Endothelial cell of umbilical vein (primary cell): ENCODE measurements around the gene TCAP. TPM values are rescaled to one million over a fixed set of nuclear protein-coding genes. Genes with fewer than 3 reads are reported as not detected.

Experiments
- polyA plus RNA-seq, 4 experiments: library from polyadenylated mRNA; depleted of rRNA in 3 of 4; stranded (reverse) in 3 of 4; unstranded in 1 of 4; fragments of >200 nt; gene quantifications; 2 replicates each; pipeline versions ENCODE4 v1.2.1 to v1.2.3, GENCODE V29; 2011 to 2012; ENCODE audit warnings: missing spikeins in 1 of 4
- total RNA-seq: library from RNA; stranded (reverse); gene quantifications from 2 replicates; pipeline ENCODE4 v1.2.3, GENCODE V29; 2021

TCAP gene
- total and polyA plus RNA-seq, 2 donors (not counting 3 experiments of a cell fraction or from before 2014, with no cell fraction given) = 0.51 to 0.93 TPM

Other genes starting within 250 kb of the TCAP start
- gene MED1, start 214.1 kb upstream of the TCAP start, total RNA-seq = 39.8 and 46.2 TPM in 2 replicates
- 18.2 and 19.8 TPM in 2 replicates for gene MED1, start 214.1 kb upstream of the TCAP start, polyA plus RNA-seq
- gene CDK12, start 203.9 kb upstream of the TCAP start, total RNA-seq = 53.9 and 55.4 TPM in 2 replicates
- 14.2 and 14.6 TPM in 2 replicates for gene CDK12, start 203.9 kb upstream of the TCAP start, polyA plus RNA-seq
- not detected in 2 replicates for gene NEUROD2, start 57.4 kb upstream of the TCAP start, total RNA-seq
- not detected in 2 replicates for gene NEUROD2, start 57.4 kb upstream of the TCAP start, polyA plus RNA-seq
- not detected in 2 replicates for gene PPP1R1B, start 38.4 kb upstream of the TCAP start, total RNA-seq
- not detected in 2 replicates for gene PPP1R1B, start 38.4 kb upstream of the TCAP start, polyA plus RNA-seq
- 48.9 and 51.0 TPM in 2 replicates for gene STARD3, start 28.2 kb upstream of the TCAP start, total RNA-seq
- 75.7 and 102 TPM in 2 replicates for gene STARD3, start 28.2 kb upstream of the TCAP start, polyA plus RNA-seq
- not detected in 2 replicates for gene PNMT, start 3.1 kb downstream of the TCAP start, total RNA-seq
- gene PNMT, start 3.1 kb downstream of the TCAP start, polyA plus RNA-seq = 0.11 and 0.35 TPM in 2 replicates
- gene PGAP3, start 22.7 kb downstream of the TCAP start, total RNA-seq = 6.4 and 7.0 TPM in 2 replicates
- gene PGAP3, start 22.7 kb downstream of the TCAP start, polyA plus RNA-seq = 14.9 and 17.0 TPM in 2 replicates
- 29.1 and 32.9 TPM in 2 replicates for gene ERBB2, start 34.7 kb downstream of the TCAP start, total RNA-seq
- 20.6 and 22.8 TPM in 2 replicates for gene ERBB2, start 34.7 kb downstream of the TCAP start, polyA plus RNA-seq
- 42.4 and 51.1 TPM in 2 replicates for gene MIEN1, start 65.2 kb downstream of the TCAP start, total RNA-seq
- 74.1 and 74.5 TPM in 2 replicates for gene MIEN1, start 65.2 kb downstream of the TCAP start, polyA plus RNA-seq
- not detected in 2 replicates for gene GRB7, start 72.6 kb downstream of the TCAP start, total RNA-seq
- gene GRB7, start 72.6 kb downstream of the TCAP start, polyA plus RNA-seq = 0.04 and 0.06 TPM in 2 replicates
- not detected in 2 replicates for gene IKZF3, start 199.0 kb downstream of the TCAP start, total RNA-seq
- gene IKZF3, start 199.0 kb downstream of the TCAP start, polyA plus RNA-seq = not detected in 2 replicates
- gene ZPBP2, start 202.9 kb downstream of the TCAP start, total RNA-seq = not detected in 2 replicates
- gene ZPBP2, start 202.9 kb downstream of the TCAP start, polyA plus RNA-seq = not detected in 2 replicates